GM12892 (cell line): ENCODE results near the gene ZNF235.

ENCODE experiments used
- POLR2A ChIP-seq: IDR thresholded peaks from 2 replicates; pipeline ENCODE4 v1.6.1; 2011; ENCODE audit warnings: low read depth, low read length, control low read depth
- POLR2AphosphoS5 ChIP-seq: IDR thresholded peaks from 2 replicates; pipeline ENCODE4 v1.6.1; 2011; ENCODE audit warnings: low read depth, low read length, control low read depth
- TAF1 ChIP-seq: IDR thresholded peaks from 2 replicates; pipeline ENCODE4 v1.6.1; 2011; ENCODE audit warnings: low read depth, mild to moderate bottlenecking, control low read depth, low read length, borderline replicate concordance

DNA sequence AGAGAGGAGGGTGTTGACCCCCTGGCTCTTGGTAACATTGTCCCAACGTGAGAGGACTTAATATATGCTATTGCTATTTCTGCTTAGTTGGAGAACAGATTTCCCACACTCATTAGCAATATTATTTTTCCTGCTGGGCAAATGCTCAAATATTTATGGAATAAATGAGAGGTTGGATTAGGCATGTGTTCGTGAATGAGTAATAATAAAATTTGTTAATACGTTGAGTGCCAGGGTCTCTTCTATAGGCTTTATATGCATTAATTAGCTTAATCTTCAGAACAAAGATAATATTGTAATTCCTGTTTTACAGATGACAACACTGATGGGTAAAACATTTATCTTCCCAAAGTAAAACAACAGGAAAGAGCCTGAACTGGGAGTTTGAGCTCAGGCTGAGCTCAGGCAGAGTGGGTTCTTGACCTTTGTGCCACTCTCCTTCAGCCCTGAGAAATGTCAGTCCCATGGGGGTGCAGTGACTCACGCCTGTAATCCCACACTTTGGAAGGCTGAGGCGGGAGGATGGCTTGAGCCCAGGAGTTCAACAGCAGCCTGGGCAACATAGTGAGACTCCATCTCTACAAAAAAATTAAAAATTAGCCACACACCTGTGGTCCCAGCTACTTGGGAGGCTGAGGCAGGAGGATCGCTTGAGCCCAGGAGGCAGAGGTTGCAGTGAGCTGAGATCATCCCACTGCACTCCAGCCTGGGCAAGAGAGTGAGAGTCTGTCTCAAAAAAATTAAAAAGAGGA is 44.0 kb downstream of the ZNF235 start:
- no peak for TF ChIP-seq POLR2A
- TF ChIP-seq TAF1: no peak
- TF ChIP-seq POLR2AphosphoS5: no peak
